DMS153 treated with DMSO at 0.1 percent for 48 hours (cell line): Measurements from ENCODE around the gene ZDHHC14.
A peak's percentile ranks its signal among the peaks of the same experiment; 100 is the strongest.

Experiments used
- DNase-seq: peaks from one replicate; lab custom pipeline; 2025; ENCODE audit not compliant: unreplicated experiment; lab: John Stamatoyannopoulos, UW

ZDHHC14 gene

DNA sequence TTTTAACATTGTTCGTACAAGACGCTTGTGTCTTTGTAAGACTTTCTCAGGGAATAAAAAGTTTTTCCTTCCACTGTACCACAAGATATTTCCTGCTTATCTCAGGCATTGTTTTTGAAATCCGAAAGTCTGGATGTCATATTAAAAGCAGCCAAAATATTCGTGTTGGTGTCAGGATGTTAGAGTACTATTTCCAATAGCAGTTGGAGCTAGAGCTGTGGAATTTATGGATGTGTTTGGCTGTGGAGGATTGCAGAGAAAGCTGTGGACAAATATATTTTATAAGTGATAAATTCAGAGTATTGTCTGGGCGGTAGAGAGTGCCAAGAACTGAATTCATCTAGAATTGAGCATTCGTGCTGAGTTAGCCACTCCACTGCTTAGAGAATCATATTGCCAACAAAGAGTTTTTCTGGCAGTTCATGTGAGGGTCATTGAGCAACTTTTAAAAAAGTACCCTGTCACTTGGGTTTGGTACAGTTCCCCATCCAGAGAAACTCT is 57.7 kb downstream of the ZDHHC14 start:
- no peak for DNase-seq

DNA sequence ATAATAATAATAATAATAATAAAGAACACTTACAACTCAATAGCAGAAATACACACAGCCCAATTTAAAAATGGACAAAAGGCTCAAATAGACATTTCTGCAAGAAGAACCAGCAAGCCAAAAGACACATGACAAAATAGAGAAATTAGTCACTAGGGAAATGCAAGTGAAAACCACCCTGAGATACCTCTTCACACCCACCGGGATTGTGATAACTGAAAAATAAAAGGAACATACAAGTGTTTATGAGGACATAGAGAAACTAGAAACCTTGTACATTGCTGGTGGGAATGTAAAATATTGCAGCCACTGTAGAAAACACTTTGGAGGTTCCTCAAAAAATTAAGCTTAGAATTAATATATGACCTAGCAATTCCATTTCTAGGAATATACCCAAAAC is 59.2 kb downstream of the ZDHHC14 start:
- no peak for DNase-seq

DNA sequence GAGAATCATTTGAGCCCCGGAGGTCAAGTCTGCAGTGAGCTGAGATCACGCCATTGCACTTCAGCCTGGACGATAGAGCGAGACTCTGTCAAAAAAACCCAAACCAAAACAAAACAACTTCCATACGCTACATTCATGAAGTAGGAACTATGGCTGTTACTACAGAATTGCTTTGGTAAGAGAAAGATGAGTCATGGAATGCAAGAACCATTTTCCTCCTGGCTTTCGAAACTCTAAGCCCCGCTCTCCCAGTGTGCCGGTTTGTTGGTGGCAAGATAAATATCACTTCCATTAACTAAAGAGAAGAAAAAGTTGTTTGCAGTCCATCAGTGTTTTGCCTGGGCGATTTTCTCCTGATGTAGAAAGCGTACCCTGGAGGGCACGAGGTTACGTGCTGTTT is 61.3 kb downstream of the ZDHHC14 start:
- no peak for DNase-seq

DNA sequence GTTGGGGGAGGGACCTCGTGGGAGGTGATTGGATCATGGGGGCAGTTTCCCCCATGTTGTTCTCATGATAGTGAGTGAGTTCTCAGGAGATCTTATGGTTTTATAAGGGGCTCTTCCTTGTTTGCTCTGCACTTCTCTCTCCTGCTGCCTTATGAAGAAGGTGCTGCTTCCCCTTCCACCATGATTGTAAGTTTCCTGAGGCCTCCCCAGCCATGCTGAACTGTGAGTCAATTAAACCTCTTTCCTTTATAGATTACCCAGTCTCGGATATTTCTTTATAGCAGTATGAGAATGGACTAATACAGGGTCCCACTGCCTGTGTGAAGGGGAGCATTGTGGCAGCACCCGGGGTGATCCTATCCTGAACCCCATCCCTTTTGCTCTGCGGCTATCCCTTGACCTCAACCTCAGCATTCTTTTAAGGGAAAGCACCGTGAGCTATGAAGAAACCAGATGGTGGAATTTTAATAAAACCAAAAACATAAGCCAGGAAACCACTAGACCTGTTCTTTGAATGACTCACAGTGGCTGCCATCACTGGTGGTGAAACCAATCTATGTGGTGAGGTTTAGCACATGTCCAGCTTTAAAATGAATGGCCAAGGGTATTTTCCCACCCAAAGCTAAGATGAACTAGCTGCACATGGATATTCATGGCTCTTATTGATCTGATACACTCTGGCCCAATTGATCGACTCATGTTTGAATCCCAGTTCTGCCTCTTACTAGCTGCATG is 62.2 kb downstream of the ZDHHC14 start:
- no peak for DNase-seq

DNA sequence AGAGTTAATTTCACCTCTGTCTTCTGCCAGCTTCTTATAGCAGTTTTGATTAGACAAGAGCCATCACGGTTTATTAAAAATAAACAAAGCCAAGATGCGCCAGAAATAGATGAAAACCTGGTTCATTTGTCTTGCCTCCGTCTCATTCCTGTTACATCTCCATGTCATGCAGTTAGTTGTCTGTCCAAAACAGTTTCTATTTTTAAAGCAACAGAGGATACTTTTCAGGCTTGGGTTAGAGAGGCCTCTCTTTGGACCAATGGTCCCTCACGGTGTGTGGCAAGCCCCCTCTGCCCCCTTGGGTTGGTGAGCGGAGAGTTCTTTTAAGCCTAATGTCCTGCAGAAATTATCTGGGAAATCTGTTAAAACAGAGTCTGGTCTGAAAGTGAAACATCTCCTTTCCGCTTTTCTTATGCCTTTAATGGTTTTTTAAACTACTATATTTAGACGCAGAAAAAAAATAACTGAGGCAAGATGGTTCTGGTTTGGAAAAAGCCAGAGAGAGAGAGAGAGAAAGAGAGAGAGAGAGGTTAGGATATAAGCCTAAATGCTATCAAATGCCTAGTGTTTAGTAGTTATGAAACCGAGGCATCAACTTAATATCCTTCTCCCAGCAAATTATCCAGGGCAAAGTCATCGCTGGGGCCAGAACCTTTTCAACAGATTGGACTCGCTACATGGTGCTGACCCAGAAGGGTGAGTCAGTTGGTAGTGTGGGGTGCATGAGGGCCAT is 64.5 kb downstream of the ZDHHC14 start:
- no peak for DNase-seq

DNA sequence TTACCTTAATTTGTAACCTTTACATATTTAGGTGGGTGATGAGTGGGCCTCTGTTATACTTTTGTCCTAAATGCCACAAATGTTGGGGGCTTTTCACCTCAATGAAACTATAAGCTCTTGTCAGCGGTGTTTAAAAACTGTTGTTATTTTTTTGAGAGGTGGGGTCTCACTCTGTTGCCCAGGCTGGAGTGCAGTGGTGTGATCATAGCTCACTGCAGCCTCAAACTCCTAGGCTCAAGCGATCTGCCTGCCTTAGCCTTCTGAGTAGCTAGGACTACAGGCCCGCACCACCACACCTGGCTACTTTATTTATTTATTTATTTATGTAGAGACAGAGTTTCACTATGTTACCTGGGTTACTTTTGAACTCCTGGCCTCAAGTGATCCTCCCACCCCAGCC is 66.7 kb downstream of the ZDHHC14 start:
- no peak for DNase-seq

- no peak for DNase-seq
Measured at GRCh38 chr6:157449610-157450009, 68.6 kb downstream of the ZDHHC14 start.

DNA sequence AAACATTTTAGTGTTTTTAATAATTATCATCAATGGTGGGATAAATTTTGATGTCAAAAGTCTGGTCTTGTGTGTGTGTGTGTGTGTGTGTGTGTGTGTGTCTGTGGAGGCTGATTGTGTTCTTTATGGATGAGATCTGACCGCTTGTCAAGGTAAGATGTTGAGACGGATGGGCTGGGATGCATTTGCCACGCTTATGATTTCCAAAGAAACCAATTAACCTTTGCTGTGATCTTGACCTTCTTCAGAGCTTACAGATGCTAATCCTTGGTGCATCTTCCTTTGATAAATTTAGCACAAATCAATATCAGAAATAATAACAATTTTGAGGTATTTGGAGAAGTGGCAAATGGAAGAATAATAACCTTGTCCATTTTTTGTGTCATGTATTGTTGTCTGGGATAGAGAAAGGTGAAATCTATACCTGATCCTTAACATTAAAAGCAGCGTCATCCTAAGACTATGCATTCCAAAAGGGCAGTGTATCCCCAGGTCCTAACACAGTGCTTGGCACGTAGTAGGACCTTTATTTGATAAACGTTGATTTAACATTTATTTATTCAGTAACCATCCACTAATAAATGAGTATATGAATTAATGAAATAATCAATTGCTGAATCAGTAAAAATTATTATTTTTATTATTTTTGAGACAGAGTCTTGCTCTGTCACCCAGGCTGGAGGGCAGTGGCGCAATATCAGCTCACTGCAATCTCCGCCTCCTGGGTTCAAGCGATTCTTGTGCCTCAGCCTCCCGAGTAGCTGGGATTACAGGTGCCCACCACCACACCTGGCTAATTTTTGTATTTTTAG is 70.1 kb downstream of the ZDHHC14 start:
- DNase-seq = no peak

GRCh38 chr6:157452096-157452495 is 71.1 kb downstream of the ZDHHC14 start:
- DNase-seq = no peak

GRCh38 chr6:157453131-157453530 is 72.1 kb downstream of the ZDHHC14 start:
- DNase-seq = no peak

DNA sequence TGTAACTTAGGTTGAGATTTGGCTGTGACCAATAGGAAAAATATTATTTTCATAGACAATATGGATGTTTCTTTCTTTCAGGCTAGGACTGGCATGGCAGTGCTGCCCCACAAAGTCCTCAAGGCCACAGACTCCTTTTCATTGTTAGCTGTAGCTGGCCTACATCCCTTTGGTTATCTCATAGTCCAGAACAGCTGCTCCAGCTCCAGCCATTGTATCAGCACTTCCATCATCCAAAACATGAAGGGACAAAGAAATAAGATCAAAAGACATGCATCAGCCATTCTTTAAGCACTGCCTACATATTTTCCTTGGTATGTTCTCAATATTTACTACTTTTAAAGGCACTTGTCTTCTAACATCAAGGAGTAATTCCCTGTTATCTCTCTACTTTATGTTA is 73.0 kb downstream of the ZDHHC14 start:
- no peak for DNase-seq

DNA sequence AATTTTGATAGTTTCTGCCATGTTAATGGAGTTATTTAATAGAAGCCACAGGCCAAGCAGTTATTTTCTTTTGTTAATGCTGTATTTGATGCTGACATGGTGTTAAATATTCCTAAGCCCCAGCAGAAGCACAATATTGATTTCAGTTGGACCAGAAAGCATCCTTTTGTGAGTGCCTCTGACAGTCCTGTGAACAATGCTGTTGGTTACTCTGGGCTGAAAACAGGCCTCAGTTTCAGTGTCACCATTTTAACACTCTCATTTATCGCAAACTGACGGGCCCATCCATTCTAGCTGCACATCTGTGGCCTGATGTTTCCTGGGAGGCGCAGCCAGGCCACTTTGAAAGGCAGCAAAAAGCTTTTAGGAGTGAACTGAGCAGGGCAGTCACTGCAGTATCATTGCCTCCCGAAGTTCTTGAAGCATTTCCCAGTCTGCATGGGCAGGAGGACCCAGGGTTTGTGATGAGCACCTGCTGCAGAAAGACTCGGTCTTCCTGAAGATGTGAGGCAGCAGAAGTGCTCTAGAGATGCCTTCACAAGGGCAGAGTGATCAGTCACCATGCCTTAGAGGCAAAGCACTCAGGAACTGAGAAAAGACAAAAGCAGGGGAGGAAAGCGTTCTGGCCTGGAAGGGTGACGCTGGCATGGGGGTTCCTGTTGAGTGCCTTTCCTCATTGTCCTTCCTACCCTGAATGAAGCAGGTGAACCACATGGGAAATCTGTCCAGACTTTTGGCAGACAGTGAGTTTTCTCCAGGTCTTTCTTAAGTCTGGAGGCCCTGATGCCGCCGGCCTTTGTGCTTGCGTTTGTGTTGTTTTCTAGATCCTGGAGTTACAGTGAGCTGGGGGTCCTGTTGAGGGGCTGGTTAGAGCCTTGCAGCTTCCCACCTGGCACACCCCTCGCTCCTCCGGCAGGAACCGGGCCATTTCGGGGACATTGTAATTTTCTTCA is 74.0 kb downstream of the ZDHHC14 start:
- DNase-seq = no peak

DNA sequence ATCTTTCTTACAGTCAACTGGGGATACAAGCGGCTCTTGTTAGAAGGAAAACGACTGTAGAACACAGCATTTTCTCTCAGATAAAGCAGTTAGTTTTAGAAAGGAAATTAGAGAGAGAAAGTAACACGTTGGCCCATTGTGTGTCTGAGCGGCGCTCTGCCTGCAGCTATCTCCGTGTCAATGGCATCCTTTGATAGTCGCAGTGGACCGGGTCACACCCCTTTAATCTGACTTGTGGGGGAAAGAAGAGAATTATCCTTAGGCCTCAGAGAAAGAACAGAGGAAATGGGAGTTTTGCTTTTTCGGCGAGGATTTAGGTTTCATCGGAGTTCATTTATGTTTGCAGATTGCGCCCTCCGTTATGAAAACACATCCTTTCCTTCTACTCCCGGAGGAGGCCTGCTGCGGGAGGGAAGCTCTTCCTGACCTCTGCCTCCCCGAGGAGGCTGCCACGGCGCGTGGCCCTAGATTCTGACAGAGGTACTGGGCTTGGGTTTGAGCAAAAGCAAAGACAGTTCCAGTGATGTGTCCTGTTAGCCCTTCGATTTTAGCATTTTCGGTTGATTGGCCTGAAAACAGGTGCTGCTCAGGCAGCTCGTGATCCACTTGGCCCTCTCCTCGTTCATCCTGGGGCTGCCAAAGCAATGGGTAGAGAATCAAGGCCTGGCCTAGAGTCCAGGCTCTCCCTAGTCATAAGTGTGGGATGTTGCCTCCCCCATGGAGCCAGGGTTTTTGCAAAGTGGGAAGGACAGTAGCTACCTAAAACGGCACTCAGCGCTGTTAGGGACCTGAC is 74.9 kb downstream of the ZDHHC14 start:
- no peak for DNase-seq

DNA sequence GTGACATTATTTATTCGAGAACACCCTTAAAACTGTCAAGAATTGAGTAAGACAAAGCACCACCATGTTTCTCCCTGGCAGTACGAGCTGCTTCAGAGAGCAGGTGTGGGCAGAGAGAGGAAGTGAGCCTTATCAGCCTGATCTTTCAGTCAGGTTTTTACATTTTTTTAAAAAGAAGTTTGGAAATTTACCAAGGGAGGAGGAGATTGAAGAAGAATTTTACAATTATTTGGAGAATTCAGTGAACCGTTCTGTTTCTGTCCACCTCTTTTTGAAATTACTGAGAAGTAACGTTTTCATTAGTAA is 75.5 kb downstream of the ZDHHC14 start:
- no peak for DNase-seq

GRCh38 chr6:157457787-157458186 is 76.8 kb downstream of the ZDHHC14 start:
- no peak for DNase-seq

GRCh38 chr6:157459327-157459726 is 78.3 kb downstream of the ZDHHC14 start:
- no peak for DNase-seq

DNA sequence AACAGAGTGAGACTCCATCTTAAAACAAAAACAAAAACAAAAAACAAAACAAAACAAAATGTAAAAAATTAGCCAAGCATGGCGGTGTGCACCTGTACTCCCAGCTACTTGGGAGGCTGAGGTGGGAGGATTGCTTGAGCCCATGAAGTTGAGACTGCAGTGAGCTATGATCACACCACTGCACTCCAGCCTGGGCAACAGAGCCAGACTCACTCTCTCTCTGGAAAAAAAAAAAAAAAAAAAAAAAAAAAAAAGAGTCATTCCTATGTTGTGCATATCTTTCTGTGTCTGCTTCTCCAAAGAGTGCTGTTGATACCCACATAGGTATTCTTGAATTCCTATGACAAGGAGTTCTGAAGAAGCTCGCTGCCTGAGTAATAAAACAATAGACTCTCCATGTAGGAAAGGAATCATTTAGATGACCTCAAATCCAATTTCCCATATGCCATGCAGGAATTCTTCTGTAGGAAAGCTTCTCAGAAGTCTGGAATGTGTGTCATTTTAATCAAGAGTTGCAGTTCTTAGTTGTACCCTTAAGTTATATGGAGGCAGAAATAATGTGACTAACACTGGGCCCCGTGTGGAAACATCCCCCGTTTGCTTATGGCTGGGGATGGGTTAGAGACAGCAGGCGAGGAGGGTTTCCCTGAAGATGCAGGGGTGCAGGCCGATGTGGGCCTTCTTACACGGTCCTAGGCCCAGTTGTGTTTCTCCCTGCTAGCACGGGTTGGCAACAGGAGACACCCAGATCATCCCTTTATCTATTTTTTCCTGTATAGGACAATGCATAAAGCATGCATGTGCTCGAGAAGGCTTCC is 79.4 kb downstream of the ZDHHC14 start:
- DNase-seq = no peak

GRCh38 chr6:157461000-157461915 is 80.3 kb downstream of the ZDHHC14 start:
- peak; percentile 31 for DNase-seq
